ENCODE measurements around the gene MTHFR. TPM values are rescaled to one million over a fixed set of nuclear protein-coding genes. Genes with fewer than 3 reads are reported as not detected.
"Not testable (repeated sequence)": the region's sequence is repeated elsewhere in the genome, so short reads cannot be mapped to it uniquely, and the experiment has no call there.

MTHFR gene
- total RNA-seq, 1 donor from 2014 or later = 27.6 TPM

- DNase-seq = no peak
Measured at GRCh38 chr1:11833497-11833896, 27.7 kb upstream of the MTHFR start.

GRCh38 chr1:11831945-11832725, 26.4 kb upstream of the MTHFR start:
- no peak for DNase-seq

- no peak for DNase-seq
Measured at GRCh38 chr1:11828511-11828910, 22.7 kb upstream of the MTHFR start.

- DNase-seq = no peak
Measured at GRCh38 chr1:11826946-11827345, 21.2 kb upstream of the MTHFR start.

GRCh38 chr1:11825131-11825530, 19.4 kb upstream of the MTHFR start:
- DNase-seq = no peak

- no peak for DNase-seq
Measured at GRCh38 chr1:11823366-11824137, 17.8 kb upstream of the MTHFR start.

- no peak for DNase-seq
Measured at GRCh38 chr1:11822091-11822490, 16.3 kb upstream of the MTHFR start.

GRCh38 chr1:11817192-11817591, 11.4 kb upstream of the MTHFR start:
- DNase-seq = no peak

- no peak for DNase-seq
Measured at GRCh38 chr1:11813021-11813420, 7.3 kb upstream of the MTHFR start.

- DNase-seq = no peak
Measured at GRCh38 chr1:11807133-11807532, 1.4 kb upstream of the MTHFR start.

GRCh38 chr1:11806307-11806936, 658 bp upstream of the MTHFR start:
- no peak for DNase-seq

GRCh38 chr1:11804666-11805421, 920 bp downstream of the MTHFR start:
- no peak for DNase-seq

- not testable (repeated sequence) for DNase-seq
Measured at GRCh38 chr1:11803924-11804665, 1.7 kb downstream of the MTHFR start.

GRCh38 chr1:11802973-11803885, 2.5 kb downstream of the MTHFR start:
- peak; percentile 52 for DNase-seq

- DNase-seq = no peak
Measured at GRCh38 chr1:11802616-11802972, 3.2 kb downstream of the MTHFR start.

- no peak for DNase-seq
Measured at GRCh38 chr1:11800756-11801433, 4.9 kb downstream of the MTHFR start.

GRCh38 chr1:11800391-11800755, 5.4 kb downstream of the MTHFR start:
- DNase-seq = no peak

- DNase-seq = no peak
Measured at GRCh38 chr1:11799896-11800295, 5.9 kb downstream of the MTHFR start.

GRCh38 chr1:11799099-11799498, 6.7 kb downstream of the MTHFR start:
- DNase-seq = no peak

- DNase-seq = no peak
Measured at GRCh38 chr1:11797525-11798216, 8.1 kb downstream of the MTHFR start.

Measured in occipital lobe (tissue), 2 donors.